Stimulated activated CD8-positive, alpha-beta memory T cell treated with anti-CD3 and anti-CD28 coated beads, Interleukin-7, amount 100 ng/mL, for 48 hours (primary cell): ENCODE results near the gene ATOH1.

Experiments used
- DNase-seq, 2 donors: peaks; one replicate each; pipeline ENCODE4 v3.0.0-alpha.2; 2020; ENCODE audit warnings: low read depth in 1 of 2; ENCODE audit errors: extremely low read depth in 1 of 2

ATOH1 gene

DNA sequence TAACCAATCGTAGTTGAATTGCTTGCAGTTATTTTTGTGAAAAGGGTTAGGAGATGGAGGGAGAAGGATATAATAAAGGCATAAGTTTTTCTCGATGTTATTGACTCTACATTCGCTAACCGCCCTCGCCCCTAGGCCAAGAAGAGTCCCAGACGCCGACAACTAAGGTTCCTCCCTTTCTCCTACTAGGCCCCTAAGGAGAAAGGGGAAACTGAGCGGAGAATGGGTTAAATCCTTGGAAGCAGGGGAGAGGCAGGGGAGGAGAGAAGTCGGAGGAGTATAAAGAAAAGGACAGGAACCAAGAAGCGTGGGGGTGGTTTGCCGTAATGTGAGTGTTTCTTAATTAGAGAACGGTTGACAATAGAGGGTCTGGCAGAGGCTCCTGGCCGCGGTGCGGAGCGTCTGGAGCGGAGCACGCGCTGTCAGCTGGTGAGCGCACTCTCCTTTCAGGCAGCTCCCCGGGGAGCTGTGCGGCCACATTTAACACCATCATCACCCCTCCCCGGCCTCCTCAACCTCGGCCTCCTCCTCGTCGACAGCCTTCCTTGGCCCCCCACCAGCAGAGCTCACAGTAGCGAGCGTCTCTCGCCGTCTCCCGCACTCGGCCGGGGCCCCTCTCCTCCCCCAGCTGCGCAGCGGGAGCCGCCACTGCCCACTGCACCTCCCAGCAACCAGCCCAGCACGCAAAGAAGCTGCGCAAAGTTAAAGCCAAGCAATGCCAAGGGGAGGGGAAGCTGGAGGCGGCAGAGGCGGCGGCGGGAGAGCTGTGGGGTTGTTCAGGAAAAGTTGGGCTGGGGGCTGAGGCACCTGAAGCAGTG lies 5.9 kb downstream of the ATOH1 start:
- DNase-seq: no peak

DNA sequence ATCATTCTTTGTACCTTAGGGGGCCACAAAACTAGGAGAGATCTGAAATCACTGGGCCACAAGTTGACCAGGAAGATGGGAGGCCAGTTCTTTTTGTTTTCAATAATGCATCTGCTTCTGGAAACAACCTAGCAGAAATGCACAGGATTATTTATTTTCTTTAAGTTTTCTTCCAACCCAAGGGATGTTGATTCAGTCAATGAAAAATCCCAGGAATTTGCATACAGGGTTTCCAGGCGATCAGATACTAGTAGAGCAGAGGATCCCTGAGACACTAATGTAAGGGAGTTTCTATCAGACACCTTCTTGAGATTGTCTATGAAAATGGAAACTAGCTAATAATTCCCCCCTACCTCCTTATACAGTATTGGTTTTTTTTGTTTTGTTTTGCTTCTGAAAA lies 7.4 kb downstream of the ATOH1 start:
- DNase-seq: no peak

DNA sequence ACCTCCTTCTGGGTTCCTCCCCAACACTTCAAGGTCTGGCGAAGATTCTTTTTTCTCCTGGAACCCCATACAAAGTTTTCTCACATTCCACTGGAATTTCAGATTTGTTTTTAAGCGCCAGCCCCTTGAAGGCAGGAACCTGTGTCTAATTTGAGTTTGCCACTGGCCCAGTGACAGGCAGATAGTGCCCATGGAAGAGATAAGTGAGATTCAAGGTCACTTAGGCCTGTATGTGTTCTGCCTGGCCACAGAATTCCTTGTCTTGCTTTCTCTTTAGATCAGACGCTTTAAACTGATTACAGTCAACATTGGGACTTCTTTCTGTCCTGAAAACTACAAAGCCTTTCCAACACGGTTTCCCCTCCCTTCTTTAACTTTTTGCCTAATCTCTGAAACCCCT lies 11.2 kb downstream of the ATOH1 start:
- DNase-seq: no peak

DNA sequence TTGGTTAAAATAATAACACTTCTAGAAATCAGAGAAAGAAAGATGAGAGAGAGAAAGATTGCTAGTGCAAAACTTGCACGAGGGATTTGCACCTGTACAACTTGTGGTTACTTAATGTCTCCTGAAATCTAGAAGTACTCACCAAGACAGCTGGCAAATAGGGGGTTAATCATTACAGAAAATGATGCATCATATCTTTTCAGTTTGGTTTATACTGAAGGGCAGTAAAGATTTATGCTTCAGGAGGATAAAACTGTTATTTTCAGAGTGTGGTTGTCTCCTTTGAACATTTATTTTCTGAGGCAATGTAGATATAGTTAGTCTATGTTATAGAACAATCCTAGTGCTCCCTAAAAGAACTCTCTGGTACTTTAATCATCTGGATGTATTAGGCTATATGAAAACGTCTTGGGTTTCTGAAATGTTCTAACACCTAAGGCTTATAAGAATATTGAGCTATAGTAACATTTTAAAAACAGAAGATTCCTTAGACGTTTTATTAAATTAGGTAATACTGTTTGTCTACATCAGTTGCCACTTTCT lies 13.3 kb downstream of the ATOH1 start:
- no peak for DNase-seq

DNA sequence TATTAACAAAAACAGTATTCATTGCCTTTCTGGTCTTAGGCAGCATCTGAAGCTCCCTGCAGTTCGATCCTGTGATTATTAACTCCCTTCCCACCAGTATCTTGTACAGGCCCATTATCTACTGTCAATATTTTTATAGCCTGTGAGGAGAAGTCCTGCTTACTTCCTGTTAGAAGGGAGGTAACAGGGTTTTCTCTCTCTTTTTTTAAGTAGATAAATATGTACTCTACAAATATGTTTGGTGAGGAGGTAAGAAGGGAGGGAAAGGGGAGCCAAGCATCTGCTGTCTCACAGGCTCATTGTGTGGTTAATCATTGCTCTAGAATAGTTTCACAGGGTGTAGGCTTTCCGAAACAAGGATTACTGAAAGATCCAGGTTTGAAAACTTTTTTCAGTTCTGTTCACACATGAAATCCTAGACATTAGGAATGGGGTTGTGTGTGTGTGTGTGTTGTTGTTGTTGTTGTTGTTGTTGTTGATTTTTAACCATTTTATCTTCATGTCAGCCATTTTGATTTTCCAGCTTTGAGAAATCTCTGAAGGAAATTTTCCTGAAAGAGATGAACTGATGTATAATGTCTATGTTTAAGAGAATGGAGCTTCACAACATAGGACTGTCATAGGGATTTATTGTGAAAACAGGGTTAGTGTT lies 14.2 kb downstream of the ATOH1 start:
- DNase-seq: no peak

DNA sequence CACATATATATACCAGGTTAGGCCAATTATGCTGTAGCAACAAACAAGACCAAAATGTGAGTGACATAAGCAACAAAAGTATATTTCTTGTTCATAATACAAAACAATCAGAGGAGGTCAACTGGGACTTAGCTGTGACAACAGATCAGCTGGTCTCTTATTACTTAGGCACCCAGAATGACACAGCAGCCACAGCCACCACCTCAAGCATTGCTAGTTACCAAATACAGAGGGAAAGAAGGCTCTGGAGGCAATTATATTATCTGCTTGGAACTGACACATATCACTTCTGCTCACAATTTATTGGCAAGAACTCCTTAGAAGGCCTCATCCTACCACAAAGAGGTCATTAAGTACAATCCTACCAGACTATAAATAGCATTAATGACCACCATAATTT lies 15.2 kb downstream of the ATOH1 start:
- DNase-seq: no peak

DNA sequence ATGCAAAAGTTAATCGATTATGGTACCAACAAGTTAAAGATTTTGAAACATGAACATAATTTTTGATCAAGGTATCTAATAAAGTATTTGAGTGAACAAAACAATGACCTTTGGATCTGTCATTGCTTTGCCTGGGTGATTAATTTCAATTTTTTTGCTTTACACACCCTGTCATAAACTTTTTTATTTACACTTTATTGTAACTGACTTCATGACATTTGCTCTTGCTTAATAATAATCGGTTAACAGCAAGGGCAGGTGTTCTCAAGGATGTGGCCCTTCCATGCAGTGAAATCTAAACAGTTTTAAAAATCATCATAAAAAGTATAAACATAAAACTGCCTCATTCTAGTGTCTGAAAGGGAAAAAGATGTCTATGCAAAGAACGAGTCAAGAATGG lies 24.1 kb downstream of the ATOH1 start:
- DNase-seq: no peak

DNA sequence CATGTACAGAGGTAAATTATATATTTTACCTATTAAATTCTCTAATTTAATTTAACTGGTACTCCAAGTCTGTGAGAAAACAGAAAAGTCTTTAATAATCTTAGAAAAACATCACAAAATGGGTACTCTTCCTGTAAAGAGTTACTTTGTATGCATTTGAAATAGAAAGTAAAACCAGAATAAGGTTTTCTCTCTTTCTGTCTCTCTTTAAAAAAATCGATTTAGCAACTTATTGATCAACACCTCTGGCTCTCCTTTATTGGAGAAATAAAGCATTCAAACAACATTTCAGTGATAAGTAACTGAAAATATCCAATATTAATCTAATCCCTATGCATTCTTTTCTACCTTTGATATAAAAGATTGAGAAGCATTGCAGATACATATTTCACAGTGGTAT lies 27.4 kb downstream of the ATOH1 start:
- no peak for DNase-seq

DNA sequence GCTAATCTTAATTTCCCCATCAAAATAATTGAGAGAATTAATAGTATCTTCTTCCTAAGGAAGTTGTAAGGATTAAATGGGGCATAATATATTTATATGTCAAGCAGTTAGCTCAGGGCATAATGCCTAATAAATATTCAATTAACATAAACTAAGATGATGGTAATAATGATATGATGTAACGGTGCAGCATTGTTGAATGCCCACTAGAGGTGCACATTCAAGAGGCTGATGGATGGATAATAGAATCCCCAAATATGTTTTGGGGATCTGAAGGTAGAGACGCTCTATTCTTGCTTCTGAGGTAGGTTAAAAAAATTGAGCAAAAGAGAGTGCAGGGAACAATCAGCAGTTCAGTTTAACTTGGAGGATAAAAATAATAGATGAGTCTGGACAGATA lies 37.1 kb downstream of the ATOH1 start:
- DNase-seq: no peak

DNA sequence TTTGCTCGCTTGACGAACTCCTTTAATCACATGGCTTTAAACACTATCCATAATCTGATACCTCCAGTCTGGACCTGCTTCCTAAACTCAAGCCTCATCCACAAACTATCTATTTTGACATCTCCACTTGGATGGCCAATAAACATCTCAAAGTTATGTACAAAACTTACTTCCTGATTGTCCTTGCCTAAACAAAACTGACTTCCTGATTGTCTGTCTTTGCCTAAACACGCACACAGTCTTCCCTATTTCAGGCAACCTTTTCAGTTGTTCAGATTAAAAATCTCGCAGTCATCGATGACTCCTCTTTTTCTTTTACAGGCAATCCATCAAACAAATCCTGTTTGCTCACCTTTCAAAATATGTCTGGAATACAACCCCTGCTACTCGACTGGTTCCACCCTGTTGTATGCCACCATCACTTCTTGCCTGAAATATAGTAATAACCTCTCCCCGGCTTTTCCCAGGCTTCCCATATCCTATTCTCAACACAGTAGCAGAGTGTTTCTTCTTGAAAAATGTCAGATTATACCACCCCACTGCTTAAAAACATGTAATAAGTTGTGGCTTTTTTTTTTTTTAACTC lies 39.0 kb downstream of the ATOH1 start:
- DNase-seq: no peak

DNA sequence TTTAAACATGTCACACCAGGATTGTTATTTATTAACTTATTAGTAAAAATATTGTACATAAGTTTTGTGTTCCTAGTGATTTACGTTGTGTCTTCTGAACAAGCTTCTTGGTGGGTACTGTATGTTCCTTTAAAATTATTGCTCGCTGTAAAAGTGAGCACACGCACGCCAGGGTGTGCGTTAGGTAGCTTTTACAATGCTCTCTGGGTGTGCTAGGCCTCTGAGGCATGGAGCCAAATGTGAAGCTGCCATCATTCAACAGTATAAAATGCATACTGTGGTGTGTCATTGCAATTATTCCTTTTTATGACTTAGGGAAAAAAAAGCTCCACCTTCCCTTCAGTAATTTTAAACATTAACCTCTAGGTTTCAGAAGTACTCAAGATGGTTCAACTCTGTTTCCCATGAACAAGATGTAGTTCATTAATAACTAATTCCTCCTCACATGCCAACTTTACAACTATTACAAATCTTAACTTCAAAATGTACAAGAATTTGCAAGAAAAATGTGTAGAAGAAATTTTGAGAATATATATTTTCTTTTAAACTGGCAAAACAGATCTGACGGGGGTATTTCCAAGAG lies 42.4 kb downstream of the ATOH1 start:
- no peak for DNase-seq

DNA sequence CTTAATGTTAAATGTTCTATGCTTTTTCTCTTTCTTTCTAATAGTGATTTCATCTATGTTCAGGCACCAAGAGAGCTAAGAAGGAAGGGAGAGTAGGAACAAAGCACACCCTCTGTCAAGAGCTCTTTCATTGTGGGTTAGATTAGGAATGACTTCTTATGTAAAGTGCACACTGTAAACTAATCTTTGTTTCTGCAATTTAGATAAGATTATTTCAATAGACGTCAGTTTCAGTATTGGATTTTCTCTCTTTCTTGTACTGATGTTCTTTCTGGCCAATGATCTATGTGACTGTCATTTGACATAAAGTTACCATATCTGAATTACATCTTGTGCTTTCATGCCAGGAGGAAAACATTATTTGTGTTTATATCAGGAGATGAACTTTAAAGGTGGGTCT lies 48.2 kb downstream of the ATOH1 start:
- DNase-seq: no peak

DNA sequence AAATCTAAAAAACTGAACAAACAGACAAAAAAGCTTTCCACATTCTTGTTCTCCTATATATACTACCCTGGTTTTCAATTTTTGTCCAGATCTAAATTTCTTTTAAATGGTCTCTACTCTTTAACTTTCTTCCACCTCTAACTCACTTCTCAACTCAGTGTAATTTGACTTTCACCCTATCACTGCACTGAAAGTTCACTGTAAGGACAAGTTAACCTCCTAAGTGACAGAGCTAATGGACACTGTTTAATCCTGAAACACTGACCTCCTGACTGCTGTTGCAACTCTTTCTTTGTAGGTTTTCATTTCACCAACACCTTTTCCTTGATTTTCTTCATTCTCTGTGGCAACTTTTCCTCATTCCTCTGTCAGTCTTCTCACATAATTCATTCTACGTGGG lies 50.0 kb downstream of the ATOH1 start:
- DNase-seq: no peak

DNA sequence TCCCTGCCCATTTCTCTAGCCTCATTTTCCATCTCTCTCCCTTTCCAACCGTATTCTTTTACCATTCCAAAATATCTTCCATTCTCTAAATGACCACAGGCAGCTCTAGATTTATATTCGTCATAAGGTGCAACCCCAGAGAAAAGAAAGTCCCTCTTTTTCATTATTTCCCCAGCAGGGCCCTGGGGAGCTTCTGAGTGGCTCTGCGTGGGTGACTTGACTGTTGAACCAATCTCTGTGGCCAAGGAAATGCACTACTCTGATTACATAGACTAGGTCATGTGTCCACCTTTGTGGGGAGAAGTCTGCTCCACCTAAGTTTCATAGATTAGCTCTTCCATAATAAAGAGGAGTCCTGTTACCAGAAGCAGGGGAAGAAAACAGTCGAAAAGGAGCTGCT lies 51.4 kb downstream of the ATOH1 start:
- no peak for DNase-seq
